ENCODE measurements around the gene ANGPTL8.
A peak's percentile ranks its signal among the peaks of the same experiment; 100 is the strongest.

The ANGPTL8 gene

GRCh38 chr19:11236324-11237301 is 2.8 kb upstream of the ANGPTL8 start:
- DNase-seq (ENCODE audit: low read depth, low spot score) = no peak

GRCh38 chr19:11237321-11237720 is 2.1 kb upstream of the ANGPTL8 start:
- DNase-seq (ENCODE audit: low read depth, low spot score) = no peak

- no peak for DNase-seq (ENCODE audit: low read depth, low spot score)
These were observed 1.4 kb upstream of the ANGPTL8 start for GRCh38 chr19:11238041-11238440.

- no peak for DNase-seq (ENCODE audit: low read depth, low spot score)
These were observed 540 bp upstream of the ANGPTL8 start for GRCh38 chr19:11238781-11239376.

GRCh38 chr19:11240008-11240444 is 607 bp downstream of the ANGPTL8 start:
- no peak for DNase-seq (ENCODE audit: low read depth, low spot score)

GRCh38 chr19:11242025-11242424 is 2.6 kb downstream of the ANGPTL8 start:
- no peak for DNase-seq (ENCODE audit: low read depth, low spot score)

- peak; percentile 70 for DNase-seq (ENCODE audit: low read depth, low spot score)
These were observed 3.7 kb downstream of the ANGPTL8 start for GRCh38 chr19:11242864-11243797.

- DNase-seq (ENCODE audit: low read depth, low spot score) = no peak
These were observed 4.4 kb downstream of the ANGPTL8 start for GRCh38 chr19:11243798-11244169.

GRCh38 chr19:11244846-11245589 is 5.6 kb downstream of the ANGPTL8 start:
- no peak for DNase-seq (ENCODE audit: low read depth, low spot score)

- no peak for DNase-seq (ENCODE audit: low read depth, low spot score)
These were observed 7.5 kb downstream of the ANGPTL8 start for GRCh38 chr19:11246941-11247340.

- no peak for DNase-seq (ENCODE audit: low read depth, low spot score)
These were observed 8.0 kb downstream of the ANGPTL8 start for GRCh38 chr19:11247391-11247790.

GRCh38 chr19:11247934-11248333 is 8.5 kb downstream of the ANGPTL8 start:
- DNase-seq (ENCODE audit: low read depth, low spot score) = no peak

- DNase-seq (ENCODE audit: low read depth, low spot score) = no peak
These were observed 9.4 kb downstream of the ANGPTL8 start for GRCh38 chr19:11248852-11249251.

- DNase-seq (ENCODE audit: low read depth, low spot score) = no peak
These were observed 11.8 kb downstream of the ANGPTL8 start for GRCh38 chr19:11251217-11251616.

GRCh38 chr19:11251650-11252314 is 12.4 kb downstream of the ANGPTL8 start:
- no peak for DNase-seq (ENCODE audit: low read depth, low spot score)

GRCh38 chr19:11252665-11253355 is 13.4 kb downstream of the ANGPTL8 start:
- no peak for DNase-seq (ENCODE audit: low read depth, low spot score)

GRCh38 chr19:11254666-11255065 is 15.2 kb downstream of the ANGPTL8 start:
- DNase-seq (ENCODE audit: low read depth, low spot score) = no peak

- no peak for DNase-seq (ENCODE audit: low read depth, low spot score)
These were observed 16.8 kb downstream of the ANGPTL8 start for GRCh38 chr19:11256189-11256588.

GRCh38 chr19:11257846-11258380 is 18.5 kb downstream of the ANGPTL8 start:
- DNase-seq (ENCODE audit: low read depth, low spot score) = no peak

- no peak for DNase-seq (ENCODE audit: low read depth, low spot score)
These were observed 21.6 kb downstream of the ANGPTL8 start for GRCh38 chr19:11260996-11261395.

Data from activated CD4-positive, CD25-positive, alpha-beta regulatory T cell treated with anti-CD3 and anti-CD28 coated beads, Interleukin-2, amount 50 U/mL, for 16 hours (primary cell).